GM20000 (cell line): ENCODE measurements around the gene ALG5.

ENCODE experiments used
- DNase-seq: peaks from one replicate; pipeline ENCODE4 v3.0.0; 2012; ENCODE audit warnings: low spot score
- TF ChIP-seq, protein P1 (sequence below): IDR thresholded peaks from 2 replicates; pipeline ENCODE4 v1.5.1; 2012; ENCODE audit warnings: mild to moderate bottlenecking, control low read depth; ENCODE audit errors: extremely low read depth, missing control alignments

The ALG5 gene

DNA sequence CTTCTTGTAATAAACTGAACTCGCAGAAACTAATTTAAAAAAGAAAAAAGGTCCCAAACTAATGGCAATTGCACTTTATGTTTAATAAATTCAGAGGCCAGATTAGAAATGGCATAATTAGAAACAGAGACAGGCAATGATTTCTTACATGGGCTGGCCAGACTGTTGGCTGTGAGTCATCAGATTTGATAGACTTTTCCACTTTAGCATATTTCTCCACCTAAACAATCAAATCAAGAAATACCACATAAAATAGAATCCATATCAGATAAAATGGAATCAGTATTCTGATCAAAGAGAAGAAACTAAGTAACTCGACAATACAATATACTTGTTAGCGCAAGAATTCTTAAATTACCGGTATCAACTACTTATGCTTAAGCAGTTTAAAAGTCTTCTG lies 30.5 kb upstream of the ALG5 start:
- DNase-seq, result no peak
- TF ChIP-seq, protein P1, sequence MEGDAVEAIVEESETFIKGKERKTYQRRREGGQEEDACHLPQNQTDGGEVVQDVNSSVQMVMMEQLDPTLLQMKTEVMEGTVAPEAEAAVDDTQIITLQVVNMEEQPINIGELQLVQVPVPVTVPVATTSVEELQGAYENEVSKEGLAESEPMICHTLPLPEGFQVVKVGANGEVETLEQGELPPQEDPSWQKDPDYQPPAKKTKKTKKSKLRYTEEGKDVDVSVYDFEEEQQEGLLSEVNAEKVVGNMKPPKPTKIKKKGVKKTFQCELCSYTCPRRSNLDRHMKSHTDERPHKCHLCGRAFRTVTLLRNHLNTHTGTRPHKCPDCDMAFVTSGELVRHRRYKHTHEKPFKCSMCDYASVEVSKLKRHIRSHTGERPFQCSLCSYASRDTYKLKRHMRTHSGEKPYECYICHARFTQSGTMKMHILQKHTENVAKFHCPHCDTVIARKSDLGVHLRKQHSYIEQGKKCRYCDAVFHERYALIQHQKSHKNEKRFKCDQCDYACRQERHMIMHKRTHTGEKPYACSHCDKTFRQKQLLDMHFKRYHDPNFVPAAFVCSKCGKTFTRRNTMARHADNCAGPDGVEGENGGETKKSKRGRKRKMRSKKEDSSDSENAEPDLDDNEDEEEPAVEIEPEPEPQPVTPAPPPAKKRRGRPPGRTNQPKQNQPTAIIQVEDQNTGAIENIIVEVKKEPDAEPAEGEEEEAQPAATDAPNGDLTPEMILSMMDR, result no peak

DNA sequence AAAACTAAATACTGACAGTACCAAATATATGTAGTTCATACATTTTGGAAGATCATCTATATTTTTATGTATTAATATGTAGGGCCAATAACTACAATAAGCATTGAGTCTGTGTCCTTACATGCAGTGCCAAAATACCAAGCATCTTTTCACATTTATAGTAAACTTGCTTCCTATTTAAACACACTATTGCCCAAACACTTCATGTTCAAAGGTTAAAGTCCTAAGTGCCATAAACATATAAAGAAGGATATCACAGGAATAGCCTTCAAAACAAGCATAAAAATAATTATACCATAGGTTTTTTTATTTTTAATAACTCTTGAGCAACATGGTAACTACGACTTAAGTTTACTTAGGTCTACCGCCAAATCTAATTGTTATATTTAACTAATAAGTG lies 28.5 kb upstream of the ALG5 start:
- no peak for DNase-seq
- TF ChIP-seq, protein P1, result no peak

DNA sequence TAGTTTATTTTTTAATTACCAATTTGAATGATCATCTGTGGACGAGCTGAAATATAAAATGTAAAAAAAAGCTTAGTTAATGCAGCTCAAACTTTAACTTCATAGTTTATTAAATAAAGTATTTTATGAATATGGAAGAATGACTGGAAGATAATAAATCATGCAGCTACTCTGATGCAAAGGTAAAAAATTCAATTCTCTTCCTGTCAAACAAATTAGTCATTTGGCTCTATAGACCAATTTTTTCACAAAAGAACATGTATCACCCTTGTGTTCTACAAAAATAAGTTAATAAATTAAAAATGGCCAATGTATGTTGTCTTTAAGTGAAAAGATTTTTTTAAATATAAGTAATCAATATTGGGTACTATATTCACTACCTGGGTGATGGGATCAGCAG lies 27.6 kb upstream of the ALG5 start:
- TF ChIP-seq, protein P1, result no peak
- DNase-seq, result no peak

DNA sequence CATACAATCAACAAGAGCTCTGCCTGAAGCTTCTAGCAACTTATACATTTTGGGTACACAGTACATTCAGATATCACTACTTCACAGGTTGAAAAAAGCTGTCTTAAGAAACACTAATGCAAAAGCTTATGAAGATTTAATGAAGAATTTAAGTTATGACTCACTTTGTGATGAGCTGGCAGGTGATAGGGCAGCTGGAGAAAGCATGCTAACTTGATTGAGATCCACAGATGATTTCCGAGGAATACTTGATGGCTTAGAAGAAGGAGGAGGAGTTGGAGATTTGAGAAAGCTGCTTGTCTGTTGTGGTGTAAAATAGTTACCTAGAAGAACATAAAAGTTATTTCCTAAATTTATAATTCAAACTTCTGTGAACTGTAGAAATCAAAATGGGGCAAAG lies 24.7 kb upstream of the ALG5 start:
- TF ChIP-seq, protein P1, result no peak
- DNase-seq, result no peak

DNA sequence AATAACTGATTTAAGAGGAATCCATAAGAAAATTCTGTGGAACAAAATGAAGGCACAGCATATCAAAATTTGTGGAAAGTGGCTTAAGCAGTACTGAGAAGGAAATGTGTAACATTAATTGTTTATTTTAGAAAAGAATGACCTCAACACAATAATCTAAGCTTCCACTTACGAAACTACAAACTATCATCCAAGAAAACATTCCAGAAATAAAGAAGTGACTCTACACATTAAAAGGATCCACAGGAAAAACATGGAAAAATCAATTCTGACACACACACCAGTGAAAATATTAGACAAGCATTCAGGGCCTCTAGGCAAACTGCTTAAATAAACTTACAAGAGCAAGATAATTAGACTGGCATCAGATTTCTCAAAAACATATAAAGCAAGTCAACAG lies 15.5 kb upstream of the ALG5 start:
- TF ChIP-seq, protein P1, result no peak
- DNase-seq, result no peak

DNA sequence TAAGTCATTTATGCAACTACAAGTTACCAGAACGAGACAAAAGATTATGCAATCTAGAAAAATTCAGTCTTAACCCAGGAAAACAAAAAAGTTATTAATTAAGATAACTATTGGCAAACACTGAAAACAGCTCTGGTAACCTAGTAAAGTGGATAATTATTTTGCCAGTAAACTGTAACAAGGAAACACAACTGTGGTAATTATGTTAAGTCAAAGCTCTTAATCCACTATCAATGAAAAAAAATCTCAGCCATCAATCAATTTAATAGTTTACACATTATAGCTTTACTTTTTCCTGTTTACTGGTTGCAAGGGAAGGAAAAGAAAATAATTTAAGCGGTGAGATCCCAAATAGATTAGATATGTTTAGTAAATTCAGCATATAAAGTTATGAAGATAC lies 12.6 kb upstream of the ALG5 start:
- DNase-seq, result no peak
- TF ChIP-seq, protein P1, result no peak

DNA sequence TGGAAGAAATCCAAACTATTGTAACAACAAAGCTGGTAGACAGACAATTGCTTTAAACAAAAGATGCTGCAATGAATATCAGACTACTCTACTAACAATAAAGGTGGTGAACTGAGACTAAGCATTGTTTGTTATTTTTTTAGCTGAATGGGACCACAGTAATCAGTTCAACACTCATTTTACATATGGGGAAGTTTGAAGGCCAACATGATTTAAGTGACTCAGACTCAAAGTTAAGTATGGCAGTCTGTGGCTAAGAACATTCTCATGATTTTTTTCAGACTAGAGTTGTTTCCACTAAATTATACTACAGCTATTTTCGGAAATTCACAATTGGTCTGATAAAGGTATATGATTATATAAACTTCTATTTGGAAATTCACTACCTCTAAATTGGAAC lies 11.9 kb upstream of the ALG5 start:
- TF ChIP-seq, protein P1, result no peak
- no peak for DNase-seq

DNA sequence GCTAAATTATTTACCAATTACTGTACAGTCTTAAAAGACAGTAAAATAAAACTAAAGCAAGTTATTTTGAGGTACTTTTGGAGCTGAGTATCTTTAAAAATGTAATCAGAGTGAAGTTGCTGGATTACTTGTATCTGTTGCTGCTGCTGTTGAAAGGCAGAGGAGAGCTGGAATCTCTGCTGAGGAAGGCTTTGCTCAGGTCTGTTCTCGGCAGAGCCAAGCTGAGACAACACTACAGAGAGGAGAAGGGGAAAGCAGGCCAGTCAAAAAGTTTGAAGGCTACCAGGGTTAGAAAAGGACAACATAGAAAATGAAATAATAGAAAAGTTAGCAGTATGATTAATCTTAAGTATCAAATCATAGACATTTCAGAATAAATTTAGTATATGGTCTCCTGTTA lies 11.3 kb upstream of the ALG5 start:
- TF ChIP-seq, protein P1, result no peak
- no peak for DNase-seq
